HFFc6 (cell line): ENCODE data around the gene ICE1. TPM values are rescaled to one million over a fixed set of nuclear protein-coding genes. Genes with fewer than 3 reads are reported as not detected.

ENCODE experiments used
- DNase-seq: peaks from one replicate; pipeline ENCODE4 v3.0.0-alpha.2; 2018
- H3K27ac Mint-ChIP-seq: 2 replicates; pipeline ENCODE4 v1.8.0; 2020; ENCODE audit warnings: mild to moderate bottlenecking, mixed read lengths
- H3K27me3 Mint-ChIP-seq: 2 replicates; pipeline ENCODE4 v1.8.0; 2021; ENCODE audit warnings: mild to moderate bottlenecking, moderate library complexity, mixed read lengths; ENCODE audit not compliant: insufficient read depth
- H3K36me3 Mint-ChIP-seq: 2 replicates; pipeline ENCODE4 v1.8.0; 2021; ENCODE audit warnings: low read depth, mixed read lengths
- H3K4me1 Mint-ChIP-seq: 2 replicates; pipeline ENCODE4 v1.8.0; 2020; ENCODE audit warnings: low read depth, mixed read lengths
- H3K4me3 Mint-ChIP-seq: 2 replicates; pipeline ENCODE4 v1.8.0; 2020; ENCODE audit warnings: mild to moderate bottlenecking, moderate library complexity, mixed read lengths
- H3K9me3 Mint-ChIP-seq: 2 replicates; pipeline ENCODE4 v1.8.0; 2020; ENCODE audit warnings: mild to moderate bottlenecking, mixed read lengths
- CTCF ChIP-seq: fragments of 200-600 bp; sonication (generic); IDR thresholded peaks from 2 replicates; pipeline ENCODE4 v1.5.0; 2021; ENCODE audit warnings: antibody characterized with exemption, mild to moderate bottlenecking
- total RNA-seq, 6 experiments: library from RNA; stranded (reverse); fragmentation: NEBNext Ultra II Directional; extraction: Animal tissue kit (Norgen Biotek cat#: 25700); gene quantifications; 2 replicates in 1 of 6; 3 replicates in 5 of 6; pipeline ENCODE4 v1.2.3, GENCODE V29; 2021

Gene ICE1
- total RNA-seq, 6 experiments from 2014 or later, result 19.7 to 23.8 (median 22.2) TPM

GRCh38 chr5:5432020-5432707 is 9.7 kb downstream of the ICE1 start:
- peaks cover 5% of the 10 kb centered on the region; the same call in 1 of the 2 replicates for H3K9me3 Mint-ChIP-seq
- peaks cover 10% of the 10 kb centered on the region for H3K36me3 Mint-ChIP-seq
- peak overlapping the region; percentile 72 for H3K27ac Mint-ChIP-seq
- H3K4me3 Mint-ChIP-seq, result peak overlapping the region; percentile 49
- peaks cover 59% of the 10 kb centered on the region for H3K4me1 Mint-ChIP-seq
- peak; percentile 54 for DNase-seq
- TF ChIP-seq CTCF, result no peak
- no peaks in the 10 kb centered on the region; the same call in none of the 2 replicates for H3K27me3 Mint-ChIP-seq

GRCh38 chr5:5436203-5436760 is 13.8 kb downstream of the ICE1 start:
- Mint-ChIP-seq H3K36me3 (peaks cover 11% of the 10 kb centered on the region; the same call in 1 of the 2 replicates), H3K4me1 (peaks cover 40% of the 10 kb centered on the region), H3K4me3 (no peak overlapping the region), H3K27me3 (no peaks in the 10 kb centered on the region; the same call in 1 of the 2 replicates), H3K9me3 (no peaks in the 10 kb centered on the region), H3K27ac (no peak overlapping the region)
- no peak for TF ChIP-seq CTCF
- DNase-seq, result no peak

GRCh38 chr5:5437227-5438172 is 15.0 kb downstream of the ICE1 start:
- no peak for TF ChIP-seq CTCF
- Mint-ChIP-seq H3K36me3 (peaks cover 21% of the 10 kb centered on the region), H3K4me3 (no peak overlapping the region), H3K27ac (no peak overlapping the region), H3K27me3 (no peaks in the 10 kb centered on the region; the same call in 1 of the 2 replicates), H3K4me1 (peaks cover 28% of the 10 kb centered on the region), H3K9me3 (no peaks in the 10 kb centered on the region)
- DNase-seq, result no peak

- H3K36me3 Mint-ChIP-seq, result no peaks in the 10 kb centered on the region; the same call in 1 of the 2 replicates
- H3K4me3 Mint-ChIP-seq, result no peak overlapping the region
- no peaks in the 10 kb centered on the region for H3K9me3 Mint-ChIP-seq
- H3K27me3 Mint-ChIP-seq, result no peaks in the 10 kb centered on the region
- DNase-seq, result no peak
- H3K27ac Mint-ChIP-seq, result no peak overlapping the region
- TF ChIP-seq CTCF, result no peak
- peaks cover 5% of the 10 kb centered on the region; the same call in 1 of the 2 replicates for H3K4me1 Mint-ChIP-seq
These were observed 29.4 kb downstream of the ICE1 start for GRCh38 chr5:5451863-5452262.

GRCh38 chr5:5453131-5453530 is 30.7 kb downstream of the ICE1 start:
- Mint-ChIP-seq H3K4me1 (peaks cover 5% of the 10 kb centered on the region; the same call in 1 of the 2 replicates), H3K27me3 (no peaks in the 10 kb centered on the region), H3K9me3 (no peaks in the 10 kb centered on the region), H3K36me3 (peaks cover 8% of the 10 kb centered on the region), H3K4me3 (no peak overlapping the region), H3K27ac (no peak overlapping the region)
- TF ChIP-seq CTCF, result no peak
- DNase-seq, result no peak
